Hematopoietic multipotent progenitor cell treated with erythropoietin and hydrocortisone succinate and interleukin-3 and kit ligand, for 17 days (in vitro differentiated cells): ENCODE measurements around the gene RNF126.
"Not testable (repeated sequence)": the region's sequence is repeated elsewhere in the genome, so short reads cannot be mapped to it uniquely, and the experiment has no call there.

ENCODE experiments used
- DNase-seq: peaks from one replicate; pipeline ENCODE4 v3.0.0-alpha.2; 2015; ENCODE audit warnings: low spot score

Gene RNF126

DNA sequence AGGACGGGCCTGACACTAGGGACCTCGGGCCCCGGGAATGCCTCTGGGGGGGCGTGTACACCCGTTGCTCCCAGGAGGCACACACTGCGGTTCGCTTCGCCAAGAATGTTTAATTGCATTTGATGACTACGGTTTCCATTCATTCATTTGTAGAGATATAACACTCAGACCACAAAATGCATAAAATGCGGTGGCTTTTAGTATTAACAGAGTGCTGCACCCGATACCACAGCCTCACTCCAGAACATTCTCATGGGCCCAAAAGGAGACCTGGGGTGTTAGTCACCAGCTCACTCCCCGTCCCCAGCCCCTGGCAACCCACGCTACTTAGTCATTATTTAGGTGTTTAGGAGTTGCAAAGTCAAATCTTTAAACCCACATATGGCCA, 51.5 kb downstream of the RNF126 start:
- DNase-seq: no peak

DNA sequence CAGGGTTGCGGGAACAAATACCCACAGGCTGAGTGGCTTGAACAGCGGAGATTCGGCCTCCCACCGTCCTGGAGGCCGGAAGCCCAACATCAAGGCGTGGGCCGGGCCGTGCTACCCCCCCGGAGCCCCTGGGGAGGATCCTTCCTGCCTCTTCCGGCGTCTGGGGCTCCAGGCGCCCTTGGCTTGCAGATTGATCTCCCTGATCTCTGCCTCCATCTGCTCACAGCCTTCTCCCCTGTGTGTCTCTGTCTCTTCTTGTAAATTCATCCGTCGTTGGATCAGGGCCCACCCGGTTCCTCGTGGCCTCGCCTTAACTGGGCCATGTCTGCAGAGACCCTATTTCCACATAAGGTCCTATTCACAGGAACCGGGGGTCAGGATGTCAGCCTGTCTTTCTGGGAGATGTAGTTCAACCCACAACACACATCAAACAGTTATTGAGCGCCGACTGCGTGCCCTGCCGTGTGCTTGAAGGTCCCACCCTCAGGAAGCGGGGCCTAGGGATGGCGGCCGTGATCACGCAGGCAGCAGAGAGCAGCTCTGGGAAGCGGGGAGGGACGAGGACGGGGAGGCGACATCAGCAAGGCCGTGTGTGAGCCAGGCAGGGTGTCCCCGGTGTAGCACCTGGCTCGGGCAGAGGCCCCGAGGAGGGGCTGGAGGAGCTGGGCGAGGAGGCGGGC, 52.1 kb downstream of the RNF126 start:
- DNase-seq: no peak

DNA sequence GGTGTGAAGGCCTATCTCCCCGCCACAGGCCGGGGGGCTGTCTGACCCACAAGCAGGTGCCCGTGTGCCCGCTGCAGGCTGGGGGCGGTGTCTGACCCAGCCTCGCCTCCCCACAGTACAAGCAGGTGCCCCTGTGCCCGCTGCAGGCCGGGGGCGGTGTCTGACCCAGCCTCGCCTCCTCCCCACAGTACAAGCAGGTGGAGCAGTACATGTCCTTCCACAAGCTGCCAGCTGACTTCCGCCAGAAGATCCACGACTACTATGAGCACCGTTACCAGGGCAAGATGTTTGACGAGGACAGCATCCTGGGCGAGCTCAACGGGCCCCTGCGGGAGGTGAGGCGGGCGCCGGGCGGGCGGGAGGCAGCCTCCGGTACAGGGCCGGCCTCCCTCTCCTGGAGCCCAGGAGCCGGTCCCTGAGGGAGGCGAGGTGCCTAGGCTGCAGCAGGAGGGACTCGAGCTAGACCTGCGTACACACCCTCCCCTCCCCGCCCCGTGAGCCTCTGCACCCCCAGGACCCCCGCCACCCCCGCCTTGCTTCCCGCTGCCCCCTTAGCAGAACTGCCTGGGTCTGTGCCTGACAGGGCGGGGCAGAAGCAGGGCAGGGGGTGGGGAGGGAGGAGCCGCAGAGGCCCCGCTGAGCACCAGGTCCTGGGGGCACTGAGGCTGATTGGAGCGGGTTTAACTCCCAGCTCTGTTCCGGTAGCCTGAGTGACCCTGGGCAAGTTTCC, 52.8 kb downstream of the RNF126 start:
- DNase-seq: no peak

- no peak for DNase-seq
Observed at GRCh38 chr19:609004-609346, 54.0 kb downstream of the RNF126 start.

DNA sequence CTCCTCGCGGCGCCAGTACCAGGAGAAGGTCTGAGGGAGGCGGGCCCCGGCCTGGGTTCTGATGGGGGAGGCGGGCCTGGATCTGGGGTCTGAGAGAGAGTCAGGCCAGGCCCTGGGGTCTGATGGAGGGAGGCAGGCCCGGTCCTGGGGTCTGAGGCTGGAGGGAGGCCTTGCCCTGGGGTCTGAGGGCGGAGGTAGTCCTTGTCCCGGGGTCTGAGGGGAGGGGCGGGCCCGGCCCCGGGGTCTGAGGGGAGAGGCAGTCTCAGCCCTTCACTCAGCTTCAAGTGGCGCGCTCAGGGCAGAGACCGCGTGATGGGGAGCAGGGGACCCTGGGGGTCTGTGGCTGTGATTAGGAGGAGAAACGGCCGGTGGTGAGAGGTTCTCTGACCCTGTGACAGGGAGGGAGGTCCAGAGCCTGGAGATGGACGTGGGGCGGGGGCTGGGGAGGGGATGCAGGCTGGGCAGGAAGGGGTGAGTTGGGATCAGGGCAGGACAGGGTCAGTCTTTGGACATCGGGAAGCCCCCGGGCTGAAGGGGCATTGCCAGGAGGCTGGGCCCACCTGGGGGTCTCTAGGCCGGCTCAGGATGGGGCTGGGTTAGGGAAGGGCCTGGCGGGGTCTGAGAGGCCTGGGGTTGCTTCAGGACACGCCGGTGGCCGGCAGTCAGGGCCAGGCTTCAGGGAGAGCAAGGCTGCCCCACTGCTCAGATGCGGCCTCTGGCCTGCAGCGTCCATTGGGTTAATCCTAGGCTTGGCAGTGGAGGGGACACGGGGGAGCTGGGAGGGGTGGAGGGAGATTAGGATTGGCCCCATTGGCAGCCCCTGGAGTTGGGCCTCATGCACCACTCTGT, 54.6 kb downstream of the RNF126 start:
- no peak for DNase-seq

- no peak for DNase-seq
Observed at GRCh38 chr19:607301-608154, 55.5 kb downstream of the RNF126 start.

DNA sequence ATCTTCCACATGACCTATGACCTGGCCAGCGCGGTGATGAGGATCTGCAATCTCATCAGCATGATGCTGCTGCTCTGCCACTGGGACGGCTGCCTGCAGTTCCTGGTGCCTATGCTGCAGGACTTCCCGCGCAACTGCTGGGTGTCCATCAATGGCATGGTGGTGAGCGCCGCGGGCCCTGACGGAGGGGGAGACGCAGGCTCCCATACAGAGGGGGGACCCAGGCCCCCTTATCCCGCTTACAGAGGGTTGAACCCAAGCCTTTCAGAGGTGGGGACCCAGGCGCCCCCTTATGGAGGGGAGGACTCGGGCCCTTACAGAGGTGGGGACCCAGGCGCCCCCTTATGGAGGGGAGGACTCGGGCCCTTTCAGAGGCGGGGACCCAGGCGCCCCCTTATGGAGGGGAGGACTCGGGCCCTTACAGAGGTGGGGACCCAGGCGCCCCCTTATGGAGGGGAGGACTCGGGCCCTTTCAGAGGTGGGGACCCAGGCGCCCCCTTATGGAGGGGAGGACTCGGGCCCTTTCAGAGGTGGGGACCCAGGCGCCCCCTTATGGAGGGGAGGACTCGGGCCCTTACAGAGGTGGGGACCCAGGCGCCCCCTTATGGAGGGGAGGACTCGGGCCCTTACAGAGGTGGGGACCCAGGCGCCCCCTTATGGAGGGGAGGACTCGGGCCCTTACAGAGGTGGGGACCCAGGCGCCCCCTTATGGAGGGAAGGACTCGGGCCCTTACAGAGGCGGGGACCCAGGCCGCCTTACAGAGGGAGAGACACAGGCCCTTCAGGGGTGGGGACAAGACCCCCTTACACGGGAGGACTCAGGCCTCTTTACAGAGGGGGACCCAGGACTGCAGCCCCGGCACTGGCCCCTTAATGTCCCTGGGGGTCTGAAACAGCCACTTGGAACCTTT, 57.7 kb downstream of the RNF126 start:
- DNase-seq: not testable (repeated sequence)

- peak; percentile 69 for DNase-seq
Observed at GRCh38 chr19:604355-604754, 58.7 kb downstream of the RNF126 start.

DNA sequence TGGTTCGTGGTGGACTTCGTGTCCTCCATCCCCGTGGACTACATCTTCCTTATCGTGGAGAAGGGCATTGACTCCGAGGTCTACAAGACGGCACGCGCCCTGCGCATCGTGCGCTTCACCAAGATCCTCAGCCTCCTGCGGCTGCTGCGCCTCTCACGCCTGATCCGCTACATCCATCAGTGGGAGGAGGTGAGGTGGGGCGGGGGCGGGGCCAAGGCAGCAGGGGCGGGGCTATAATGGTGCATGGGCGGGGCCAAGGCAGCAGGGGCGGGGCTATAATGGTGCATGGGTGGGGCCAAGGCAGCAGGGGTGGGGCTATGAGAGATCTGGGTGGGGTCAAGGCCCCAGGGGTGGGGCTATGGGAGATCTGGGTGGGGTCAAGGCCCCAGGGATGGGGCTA, 59.2 kb downstream of the RNF126 start:
- DNase-seq: not testable (repeated sequence)

DNA sequence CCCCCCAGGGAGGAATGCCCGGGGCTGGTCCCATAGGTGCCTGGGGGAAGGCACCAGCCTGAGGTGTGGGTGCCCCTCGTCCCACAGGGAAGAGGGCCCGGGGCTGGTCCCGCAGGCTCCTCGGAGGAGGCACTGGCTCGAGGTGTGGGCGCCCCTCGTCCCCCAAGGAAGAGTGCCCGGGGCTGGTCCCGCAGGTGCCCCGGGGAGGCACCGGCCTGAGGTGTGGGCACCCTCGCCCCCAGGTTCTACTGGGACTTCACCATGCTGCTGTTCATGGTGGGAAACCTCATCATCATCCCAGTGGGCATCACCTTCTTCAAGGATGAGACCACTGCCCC, 59.7 kb downstream of the RNF126 start:
- not testable (repeated sequence) for DNase-seq

DNA sequence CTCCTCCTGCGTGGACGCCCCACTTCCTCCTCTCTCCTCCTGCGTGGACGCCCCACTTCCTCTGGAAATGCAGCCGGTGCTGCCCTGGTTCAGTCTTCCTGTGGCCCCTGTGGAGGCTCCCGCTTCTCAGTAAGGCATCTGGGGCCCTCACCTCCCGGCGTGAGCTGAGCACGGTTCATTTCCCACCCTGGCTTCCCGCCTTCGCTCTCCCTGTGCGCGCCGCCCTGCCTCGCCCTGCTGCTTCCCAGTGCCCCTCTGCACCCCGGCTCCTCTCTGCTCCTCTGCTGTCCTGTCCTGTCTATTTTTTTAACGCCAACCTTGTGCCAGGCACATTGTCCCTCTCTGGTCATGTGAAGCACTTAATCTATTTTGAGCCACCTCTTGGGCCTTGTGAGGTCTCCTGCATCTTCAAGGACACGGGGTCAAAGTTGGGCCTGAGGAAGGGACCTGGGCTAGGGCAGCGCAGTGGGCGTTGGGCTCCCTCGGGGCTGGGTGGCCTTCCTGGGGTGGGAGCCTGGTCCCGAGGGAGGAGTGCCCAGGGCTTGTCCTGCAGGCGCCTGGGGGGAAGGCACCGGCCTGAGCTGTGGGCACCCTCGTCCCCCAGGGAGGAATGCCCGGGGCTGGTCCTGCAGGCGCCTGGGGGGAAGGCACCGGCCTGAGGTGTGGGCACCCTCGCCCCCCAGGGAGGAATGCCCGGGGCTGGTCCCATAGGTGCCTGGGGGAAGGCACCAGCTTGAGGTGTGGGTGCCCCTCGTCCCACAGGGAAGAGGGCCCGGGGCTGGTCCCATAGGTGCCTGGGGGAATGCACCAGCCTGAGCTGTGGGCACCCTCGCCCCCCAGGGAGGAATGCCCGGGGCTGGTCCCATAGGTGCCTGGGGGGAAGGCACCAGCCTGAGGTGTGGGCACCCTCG, 60.4 kb downstream of the RNF126 start:
- DNase-seq: no peak

- DNase-seq: no peak
Observed at GRCh38 chr19:601790-602189, 61.2 kb downstream of the RNF126 start.

GRCh38 chr19:601310-601709, 61.7 kb downstream of the RNF126 start:
- no peak for DNase-seq
